GM06990 (cell line): Measurements from ENCODE around the gene RECK.

Source experiments
- DNase-seq: peaks from one replicate; pipeline ENCODE4 v3.0.0-alpha.2; 2011; ENCODE audit not compliant: insufficient read length; ENCODE audit errors: extremely low read depth
- H3K27me3 ChIP-seq: replicated peaks from 2 replicates; pipeline ENCODE4 v1.6.0; 2011; ENCODE audit warnings: low read length; ENCODE audit not compliant: control insufficient read depth, insufficient read depth
- H3K36me3 ChIP-seq: 2 replicates; pipeline ENCODE4 v1.5.1; 2011; ENCODE audit warnings: low read length; ENCODE audit not compliant: control insufficient read depth, insufficient read depth
- H3K4me3 ChIP-seq: replicated peaks from 2 replicates; pipeline ENCODE4 v1.5.1; 2011; ENCODE audit warnings: low read depth, mild to moderate bottlenecking, control low read depth, low read length
- TF ChIP-seq, protein P1 (sequence below): IDR thresholded peaks from 2 replicates; pipeline ENCODE4 v1.5.1; 2011; ENCODE audit warnings: low read length, control low read depth, mild to moderate bottlenecking, inconsistent platforms; ENCODE audit not compliant: insufficient read depth, poor library complexity, severe bottlenecking

The RECK gene

DNA sequence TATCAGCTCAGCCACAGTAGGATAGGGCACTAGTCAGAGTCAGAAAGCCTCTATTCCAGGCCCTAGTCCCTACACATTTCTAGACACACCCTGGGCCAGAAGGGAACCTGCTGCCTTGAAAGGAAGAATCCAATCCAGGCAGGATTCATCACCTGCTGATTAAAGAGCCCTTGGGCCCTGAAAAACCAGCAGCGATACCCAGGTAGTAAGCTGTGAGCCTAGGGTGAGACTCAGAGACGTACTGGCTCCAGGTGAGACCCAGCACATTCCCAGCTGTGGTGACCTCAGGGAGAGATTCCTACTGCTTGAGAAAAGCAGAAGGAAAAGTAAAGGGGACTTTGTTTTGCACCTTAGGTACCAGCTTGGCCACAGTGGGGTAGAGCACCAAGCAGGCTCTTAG lies 137.1 kb downstream of the RECK start:
- no peak for DNase-seq
- H3K27me3 ChIP-seq, result peaks cover 2% of the 10 kb centered on the region

More for the DNA sequence above, 137.1 kb downstream of the RECK start:
- H3K36me3 ChIP-seq, result no peaks in the 10 kb centered on the region
- TF ChIP-seq, protein P1, sequence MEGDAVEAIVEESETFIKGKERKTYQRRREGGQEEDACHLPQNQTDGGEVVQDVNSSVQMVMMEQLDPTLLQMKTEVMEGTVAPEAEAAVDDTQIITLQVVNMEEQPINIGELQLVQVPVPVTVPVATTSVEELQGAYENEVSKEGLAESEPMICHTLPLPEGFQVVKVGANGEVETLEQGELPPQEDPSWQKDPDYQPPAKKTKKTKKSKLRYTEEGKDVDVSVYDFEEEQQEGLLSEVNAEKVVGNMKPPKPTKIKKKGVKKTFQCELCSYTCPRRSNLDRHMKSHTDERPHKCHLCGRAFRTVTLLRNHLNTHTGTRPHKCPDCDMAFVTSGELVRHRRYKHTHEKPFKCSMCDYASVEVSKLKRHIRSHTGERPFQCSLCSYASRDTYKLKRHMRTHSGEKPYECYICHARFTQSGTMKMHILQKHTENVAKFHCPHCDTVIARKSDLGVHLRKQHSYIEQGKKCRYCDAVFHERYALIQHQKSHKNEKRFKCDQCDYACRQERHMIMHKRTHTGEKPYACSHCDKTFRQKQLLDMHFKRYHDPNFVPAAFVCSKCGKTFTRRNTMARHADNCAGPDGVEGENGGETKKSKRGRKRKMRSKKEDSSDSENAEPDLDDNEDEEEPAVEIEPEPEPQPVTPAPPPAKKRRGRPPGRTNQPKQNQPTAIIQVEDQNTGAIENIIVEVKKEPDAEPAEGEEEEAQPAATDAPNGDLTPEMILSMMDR, result no peak
- no peak overlapping the region for H3K4me3 ChIP-seq
